HUES6 (cell line): ENCODE measurements around the gene ZNF79.

Experiments
- H3K27ac ChIP-seq: 2 replicates; pipeline ENCODE4 v1.7.0; 2013; ENCODE audit warnings: low read depth, mild to moderate bottlenecking, low read length, inconsistent platforms
- H3K27me3 ChIP-seq: 2 replicates; pipeline ENCODE4 v1.6.1; 2013; ENCODE audit warnings: low read length; ENCODE audit not compliant: control insufficient read depth, insufficient read depth
- H3K36me3 ChIP-seq: 2 replicates; pipeline ENCODE4 v1.6.1; 2013; ENCODE audit warnings: low read length; ENCODE audit not compliant: control insufficient read depth, insufficient read depth
- H3K4me1 ChIP-seq: 2 replicates; pipeline ENCODE4 v1.6.1; 2013; ENCODE audit warnings: low read length; ENCODE audit not compliant: control insufficient read depth, insufficient read depth
- H3K4me3 ChIP-seq: 2 replicates; pipeline ENCODE4 v1.5.1; 2013; ENCODE audit warnings: low read depth, low read length
- H3K9ac ChIP-seq: one replicate; pipeline ENCODE4 v1.6.1; 2013; ENCODE audit warnings: mild to moderate bottlenecking, low read length
- H3K9me3 ChIP-seq: 2 replicates; pipeline ENCODE4 v1.6.1; 2013; ENCODE audit warnings: low read depth, low read length; ENCODE audit not compliant: control insufficient read depth, insufficient read depth

Gene ZNF79

GRCh38 chr9:127423934-127424675 lies at the start of gene ZNF79:
Gene ZNF79 (plus strand): TSS chr9:127424382. CDS start chr9:127424788, 406 bp downstream.
- H3K9ac ChIP-seq: peak within 1 kb of the TSS; percentile 85
- no peaks in the 10 kb centered on the region for H3K27me3 ChIP-seq
- peak within 1 kb of the TSS; percentile 98 for H3K27ac ChIP-seq
- H3K9me3 ChIP-seq: no peaks in the 10 kb centered on the region
- peaks cover 13% of the 10 kb centered on the region for H3K36me3 ChIP-seq
- peaks cover 4% of the 10 kb centered on the region; the same call in 1 of the 2 replicates for H3K4me1 ChIP-seq
- peak within 1 kb of the TSS; percentile 83 for H3K4me3 ChIP-seq

DNA sequence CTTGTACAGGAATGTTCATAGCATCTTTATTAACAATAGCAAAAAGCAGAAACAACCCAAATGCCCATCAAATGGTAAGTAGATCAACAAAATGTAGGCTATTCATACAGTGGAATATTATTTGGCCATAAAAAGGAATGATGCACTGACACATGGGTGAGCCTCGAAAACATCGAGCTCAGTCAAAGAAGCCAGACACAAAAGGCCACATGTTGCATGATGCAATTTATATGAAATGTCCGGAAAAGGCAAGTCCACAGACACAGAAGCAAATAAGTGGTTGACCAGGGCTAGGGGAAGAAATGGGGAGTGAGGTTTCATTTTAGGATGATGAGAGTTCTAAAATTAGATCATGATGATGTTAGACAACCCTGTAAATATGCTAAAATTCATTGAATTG lies 43.7 kb upstream of the ZNF79 start:
- H3K4me3 ChIP-seq: no peak overlapping the region
- H3K9ac ChIP-seq: no peak overlapping the region

GRCh38 chr9:127382541-127382940 lies 41.6 kb upstream of the ZNF79 start:
- H3K36me3 ChIP-seq: no peaks in the 10 kb centered on the region

More for the DNA sequence above, 43.7 kb upstream of the ZNF79 start:
- Histone ChIP-seq H3K36me3 (no peaks in the 10 kb centered on the region), H3K27me3 (no peaks in the 10 kb centered on the region), H3K4me1 (no peaks in the 10 kb centered on the region), H3K27ac (no peak overlapping the region), H3K9me3 (no peaks in the 10 kb centered on the region)

DNA sequence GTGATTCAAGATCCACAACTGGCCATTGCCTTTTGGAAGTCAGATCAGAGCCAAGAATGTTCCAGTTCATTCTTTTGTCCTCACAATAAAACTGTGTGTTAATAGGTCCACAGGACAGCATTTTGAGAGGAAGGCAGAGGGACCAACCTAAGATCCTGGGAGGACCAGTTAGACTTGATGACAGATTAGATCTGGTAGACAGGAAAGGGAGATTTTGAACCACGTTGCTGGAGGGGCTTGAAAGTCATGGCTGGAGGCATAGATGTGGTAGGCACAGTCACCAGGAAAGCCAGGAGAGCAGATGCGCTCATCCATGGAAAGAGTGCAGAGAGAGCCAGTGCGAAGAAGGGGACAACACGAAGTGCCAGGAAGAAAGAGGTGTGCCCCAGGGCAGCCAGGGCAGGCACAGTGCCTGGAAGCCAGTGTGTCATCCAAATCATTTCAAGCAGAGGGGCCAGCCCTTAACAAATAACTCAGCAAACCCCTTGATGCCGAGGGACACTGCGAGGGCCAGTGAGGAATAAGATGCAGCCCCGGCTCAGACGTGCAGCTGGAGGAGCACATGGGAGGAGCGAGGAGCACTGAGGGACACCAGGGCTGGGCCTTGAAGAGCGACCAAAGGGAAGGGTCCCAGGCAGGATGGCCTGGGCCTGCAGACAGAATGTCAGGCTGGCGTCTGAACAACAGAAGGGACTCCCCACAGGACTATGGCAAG lies 40.0 kb upstream of the ZNF79 start:
- H3K4me1 ChIP-seq: peaks cover 7% of the 10 kb centered on the region; the same call in 1 of the 2 replicates
- no peak overlapping the region for H3K4me3 ChIP-seq
- H3K27ac ChIP-seq: no peak overlapping the region
- H3K9ac ChIP-seq: no peak overlapping the region
- H3K27me3 ChIP-seq: no peaks in the 10 kb centered on the region
- no peaks in the 10 kb centered on the region for H3K9me3 ChIP-seq
- H3K36me3 ChIP-seq: no peaks in the 10 kb centered on the region

More at GRCh38 chr9:127382541-127382940, 41.6 kb upstream of the ZNF79 start:
- no peaks in the 10 kb centered on the region for H3K9me3 ChIP-seq
- no peak overlapping the region for H3K4me3 ChIP-seq
- H3K27ac ChIP-seq: no peak overlapping the region
- no peak overlapping the region for H3K9ac ChIP-seq
- no peaks in the 10 kb centered on the region for H3K27me3 ChIP-seq
- H3K4me1 ChIP-seq: no peaks in the 10 kb centered on the region

- Histone ChIP-seq H3K27ac (no peak overlapping the region), H3K4me1 (peaks cover 7% of the 10 kb centered on the region; the same call in 1 of the 2 replicates), H3K9me3 (no peaks in the 10 kb centered on the region), H3K9ac (no peak overlapping the region), H3K27me3 (no peaks in the 10 kb centered on the region), H3K36me3 (no peaks in the 10 kb centered on the region), H3K4me3 (no peak overlapping the region)
These were observed 39.3 kb upstream of the ZNF79 start for GRCh38 chr9:127384901-127385300.

GRCh38 chr9:127386249-127386648 lies 37.9 kb upstream of the ZNF79 start:
- Histone ChIP-seq H3K36me3 (no peaks in the 10 kb centered on the region), H3K27me3 (no peaks in the 10 kb centered on the region), H3K9me3 (no peaks in the 10 kb centered on the region), H3K4me1 (peaks cover 7% of the 10 kb centered on the region; the same call in 1 of the 2 replicates), H3K27ac (no peak overlapping the region), H3K9ac (no peak overlapping the region), H3K4me3 (no peak overlapping the region)

DNA sequence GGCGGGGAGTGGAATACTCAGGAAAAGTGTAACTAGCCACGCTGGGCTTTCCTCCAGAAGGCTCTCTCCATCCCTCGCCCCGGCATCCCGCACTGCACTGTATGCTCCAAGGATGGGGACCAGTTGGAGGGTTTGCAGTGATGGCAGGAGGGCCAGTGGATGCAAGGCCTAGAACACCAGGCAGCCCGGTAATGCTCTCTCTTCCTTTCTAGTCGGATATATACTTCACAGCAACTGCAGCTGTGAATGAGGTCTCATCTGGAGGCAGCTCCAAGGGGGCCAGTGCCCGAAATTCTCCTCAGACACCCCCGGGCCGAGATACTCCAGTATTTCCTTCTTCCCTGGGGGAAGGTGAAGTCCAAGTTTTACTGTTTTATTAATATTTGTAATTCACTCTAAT lies 37.2 kb upstream of the ZNF79 start:
- no peak overlapping the region for H3K4me3 ChIP-seq
- H3K9me3 ChIP-seq: no peaks in the 10 kb centered on the region
- H3K4me1 ChIP-seq: peaks cover 7% of the 10 kb centered on the region; the same call in 1 of the 2 replicates
- no peaks in the 10 kb centered on the region for H3K27me3 ChIP-seq
- no peak overlapping the region for H3K9ac ChIP-seq
- H3K36me3 ChIP-seq: no peaks in the 10 kb centered on the region
- H3K27ac ChIP-seq: no peak overlapping the region

DNA sequence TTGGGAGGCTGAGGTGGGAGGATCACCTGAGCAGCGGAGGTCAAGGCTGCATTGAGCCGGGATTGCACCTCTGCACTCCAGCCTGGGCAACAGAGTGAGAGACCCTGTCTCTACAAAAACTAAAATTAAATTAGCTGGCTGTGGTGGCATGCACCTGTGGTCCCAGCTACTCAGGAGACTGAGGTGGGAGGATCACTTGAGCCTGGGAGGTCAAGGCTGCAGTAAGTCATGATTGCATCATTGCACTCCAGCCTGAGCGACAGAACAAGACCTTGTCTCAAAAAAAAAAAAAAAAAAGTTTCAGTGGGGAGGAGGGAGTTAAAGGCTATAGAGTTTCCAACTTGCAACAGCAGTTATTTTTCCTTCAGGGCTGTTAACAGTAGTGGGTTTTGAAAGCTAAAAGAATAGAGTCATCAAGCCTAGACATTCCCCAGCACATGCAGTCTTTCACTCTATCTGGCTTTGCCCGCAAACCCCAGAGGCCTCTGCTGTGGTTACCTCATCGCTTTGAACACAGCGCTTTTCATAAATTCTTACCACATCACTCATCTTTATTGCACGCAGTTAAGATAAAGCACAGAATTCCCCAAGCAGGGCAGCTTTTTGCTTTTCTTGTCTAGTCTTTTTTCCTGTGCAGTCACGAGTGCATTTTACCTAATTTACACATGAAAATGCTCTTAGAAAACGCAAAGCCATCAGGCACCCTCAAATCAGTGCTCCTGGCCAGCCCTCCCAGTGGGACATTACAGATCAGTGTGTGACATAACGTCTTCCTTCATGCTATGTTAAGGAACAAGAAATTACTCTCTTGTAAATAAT lies 35.9 kb upstream of the ZNF79 start:
- Histone ChIP-seq H3K4me3 (no peak overlapping the region), H3K9ac (no peak overlapping the region), H3K27ac (no peak overlapping the region)

DNA sequence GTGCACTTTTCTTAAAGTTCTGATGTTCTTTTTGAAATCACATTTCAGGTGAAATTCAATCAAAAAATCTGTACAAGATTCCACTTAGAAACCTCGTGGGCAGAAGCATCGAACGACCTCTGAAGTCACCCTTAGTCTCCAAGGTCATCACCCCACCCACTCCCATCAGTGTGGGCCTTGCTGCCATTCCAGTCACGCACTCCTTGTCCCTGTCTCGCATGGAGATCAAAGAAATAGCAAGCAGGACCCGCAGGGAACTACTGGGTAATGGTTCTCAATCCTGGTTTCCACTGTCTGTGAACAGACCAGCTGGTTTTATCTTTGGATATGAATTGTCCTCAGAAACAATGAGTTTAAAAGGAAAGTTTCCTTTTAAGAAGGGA lies 35.3 kb upstream of the ZNF79 start:
- no peak overlapping the region for H3K27ac ChIP-seq
- no peak overlapping the region for H3K4me3 ChIP-seq
- no peaks in the 10 kb centered on the region for H3K36me3 ChIP-seq
- H3K9ac ChIP-seq: no peak overlapping the region
- H3K9me3 ChIP-seq: no peaks in the 10 kb centered on the region
- no peaks in the 10 kb centered on the region for H3K27me3 ChIP-seq
- H3K4me1 ChIP-seq: peaks cover 9% of the 10 kb centered on the region

More for the DNA sequence above, 35.9 kb upstream of the ZNF79 start:
- Histone ChIP-seq H3K4me1 (peaks cover 9% of the 10 kb centered on the region), H3K36me3 (no peaks in the 10 kb centered on the region), H3K9me3 (no peaks in the 10 kb centered on the region), H3K27me3 (no peaks in the 10 kb centered on the region)

- Histone ChIP-seq H3K4me1 (peaks cover 9% of the 10 kb centered on the region), H3K36me3 (no peaks in the 10 kb centered on the region), H3K27me3 (no peaks in the 10 kb centered on the region), H3K27ac (no peak overlapping the region), H3K9me3 (no peaks in the 10 kb centered on the region), H3K9ac (no peak overlapping the region), H3K4me3 (no peak overlapping the region)
These were observed 34.6 kb upstream of the ZNF79 start for GRCh38 chr9:127389381-127390247.
